ENCODE results near the gene SPATA33. TPM values are rescaled to one million over a fixed set of nuclear protein-coding genes. Genes with fewer than 3 reads are reported as not detected.
"Not testable (repeated sequence)": the region's sequence is repeated elsewhere in the genome, so short reads cannot be mapped to it uniquely, and the experiment has no call there.

Gene SPATA33
- total RNA-seq, 1 experiment from 2014 or later, result 4.0 TPM

- no peak for DNase-seq (ENCODE audit: extremely low read depth, low read depth)
Measured at GRCh38 chr16:89624777-89625761, 32.6 kb upstream of the SPATA33 start.

GRCh38 chr16:89629827-89630610 lies 27.6 kb upstream of the SPATA33 start:
- DNase-seq (ENCODE audit: extremely low read depth, low read depth), result no peak

GRCh38 chr16:89633064-89633631 lies 24.5 kb upstream of the SPATA33 start:
- DNase-seq (ENCODE audit: extremely low read depth, low read depth), result peak; percentile 58

GRCh38 chr16:89634463-89635385 lies 22.9 kb upstream of the SPATA33 start:
- not testable (repeated sequence) for DNase-seq (ENCODE audit: extremely low read depth, low read depth)

- DNase-seq (ENCODE audit: extremely low read depth, low read depth), result no peak
Measured at GRCh38 chr16:89636663-89637062, 21.0 kb upstream of the SPATA33 start.

GRCh38 chr16:89637379-89637778 lies 20.3 kb upstream of the SPATA33 start:
- no peak for DNase-seq (ENCODE audit: extremely low read depth, low read depth)

GRCh38 chr16:89638455-89638854 lies 19.2 kb upstream of the SPATA33 start:
- no peak for DNase-seq (ENCODE audit: extremely low read depth, low read depth)

- DNase-seq (ENCODE audit: extremely low read depth, low read depth), result no peak
Measured at GRCh38 chr16:89639385-89639784, 18.3 kb upstream of the SPATA33 start.

GRCh38 chr16:89641458-89642119 lies 16.0 kb upstream of the SPATA33 start:
- DNase-seq (ENCODE audit: extremely low read depth, low read depth), result no peak

- DNase-seq (ENCODE audit: extremely low read depth, low read depth), result no peak
Measured at GRCh38 chr16:89642574-89642973, 15.1 kb upstream of the SPATA33 start.

- DNase-seq (ENCODE audit: extremely low read depth, low read depth), result no peak
Measured at GRCh38 chr16:89643769-89644300, 13.8 kb upstream of the SPATA33 start.

GRCh38 chr16:89645122-89645521 lies 12.5 kb upstream of the SPATA33 start:
- DNase-seq (ENCODE audit: extremely low read depth, low read depth), result no peak

- DNase-seq (ENCODE audit: extremely low read depth, low read depth), result no peak
Measured at GRCh38 chr16:89646270-89646669, 11.4 kb upstream of the SPATA33 start.

GRCh38 chr16:89646906-89647305 lies 10.7 kb upstream of the SPATA33 start:
- DNase-seq (ENCODE audit: extremely low read depth, low read depth), result no peak

GRCh38 chr16:89651584-89651983 lies 6.1 kb upstream of the SPATA33 start:
- no peak for DNase-seq (ENCODE audit: extremely low read depth, low read depth)

GRCh38 chr16:89653656-89654295 lies 3.9 kb upstream of the SPATA33 start:
- no peak for DNase-seq (ENCODE audit: extremely low read depth, low read depth)

GRCh38 chr16:89655062-89655643 lies 2.5 kb upstream of the SPATA33 start:
- no peak for DNase-seq (ENCODE audit: extremely low read depth, low read depth)

GRCh38 chr16:89656435-89657121 lies 1.1 kb upstream of the SPATA33 start:
- DNase-seq (ENCODE audit: extremely low read depth, low read depth), result no peak

Data from NCI-H460 (cell line).